Lung (tissue), 12 donors: Measurements from ENCODE around the gene CCND1. TPM values are rescaled to one million over a fixed set of nuclear protein-coding genes. Genes with fewer than 3 reads are reported as not detected.
A peak's percentile ranks its signal among the peaks of the same experiment; 100 is the strongest.

Experiments used
- ATAC-seq: fragments of 200-7000 bp; cut with Tn5 transposase; one replicate; pipeline ENCODE4 v1.9.1; 2020; ENCODE audit warnings: moderate number of reproducible peaks; ENCODE audit not compliant: insufficient read depth, low FRiP score
- DNase-seq, 3 donors: peaks; one replicate each; pipeline ENCODE4 v3.0.0-alpha.2; 2013 to 2017
- H3K27ac ChIP-seq, 2 donors: one replicate each; pipeline ENCODE4 v1.5.1; 2013; ENCODE audit warnings: mild to moderate bottlenecking in 2 of 2, moderate library complexity in 2 of 2, control low read depth in 1 of 2, inconsistent platforms in 1 of 2, low read depth in 1 of 2, low read length in 1 of 2
- H3K27me3 ChIP-seq, 3 donors: one replicate each; pipeline ENCODE4 v1.5.1; 2013; ENCODE audit warnings: low read length in 2 of 3; ENCODE audit not compliant: control insufficient read depth in 3 of 3, insufficient read depth in 3 of 3
- H3K36me3 ChIP-seq, 4 donors: one replicate each; pipeline ENCODE4 v1.5.1; 2013; ENCODE audit warnings: low read length in 4 of 4, mild to moderate bottlenecking in 1 of 4, moderate library complexity in 1 of 4; ENCODE audit not compliant: control insufficient read depth in 4 of 4, insufficient read depth in 4 of 4
- H3K4me1 ChIP-seq, 5 donors: one replicate each; pipeline ENCODE4 v1.5.1; 2013; ENCODE audit warnings: low read length in 5 of 5, mild to moderate bottlenecking in 2 of 5, moderate library complexity in 1 of 5; ENCODE audit not compliant: control insufficient read depth in 5 of 5, insufficient read depth in 5 of 5
- H3K4me3 ChIP-seq: one replicate; pipeline ENCODE4 v1.5.1; 2013; ENCODE audit warnings: mild to moderate bottlenecking, control low read depth, moderate library complexity
- H3K9ac ChIP-seq, 2 donors: one replicate each; pipeline ENCODE4 v1.5.1; 2013; ENCODE audit warnings: low read length in 2 of 2, control low read depth in 1 of 2; ENCODE audit not compliant: insufficient read depth in 1 of 2
- H3K9me3 ChIP-seq, 4 donors: one replicate each; pipeline ENCODE4 v1.5.1; 2013; ENCODE audit warnings: low read length in 3 of 4, mild to moderate bottlenecking in 1 of 4, moderate library complexity in 1 of 4; ENCODE audit not compliant: control insufficient read depth in 4 of 4, insufficient read depth in 3 of 4
- WGBS, 2 donors: extraction: QIAGEN DNeasy Blood & Tissue Kit; methylation state at CpG; one replicate each; pipeline ENCODE4 v1.1.7; 2013; 5-methylcytosine and 5-hydroxymethylcytosine counted together
- polyA plus RNA-seq, 2 donors: library from polyadenylated mRNA; stranded (reverse); fragments of 200-250 nt; gene quantifications; one replicate each; pipeline ENCODE4 v1.2.1, GENCODE V29; 2013
- total RNA-seq, 2 donors: library from RNA; depleted of rRNA in 1 of 2; stranded (reverse); fragments of >200 nt in 1 of 2; gene quantifications; one replicate each; pipeline ENCODE4 v1.2.1, GENCODE V29; 2014 to 2021
- TF ChIP-seq, protein P1 (sequence below): IDR thresholded peaks from 2 replicates; pipeline ENCODE4 v1.5.1; 2012; ENCODE audit warnings: mild to moderate bottlenecking; ENCODE audit errors: control extremely low read depth, extremely low read depth
- donor health status: control.
- donor health status: control.
- donor health status: Bipolar disorder and iron deficiency.
- donor health status: healthy.
- donor health status: DM: yes; HTN: yes; CAD: no.

CCND1 gene
- total and polyA plus RNA-seq, 4 donors, result 32.1 to 190 (median 84.3) TPM

DNA sequence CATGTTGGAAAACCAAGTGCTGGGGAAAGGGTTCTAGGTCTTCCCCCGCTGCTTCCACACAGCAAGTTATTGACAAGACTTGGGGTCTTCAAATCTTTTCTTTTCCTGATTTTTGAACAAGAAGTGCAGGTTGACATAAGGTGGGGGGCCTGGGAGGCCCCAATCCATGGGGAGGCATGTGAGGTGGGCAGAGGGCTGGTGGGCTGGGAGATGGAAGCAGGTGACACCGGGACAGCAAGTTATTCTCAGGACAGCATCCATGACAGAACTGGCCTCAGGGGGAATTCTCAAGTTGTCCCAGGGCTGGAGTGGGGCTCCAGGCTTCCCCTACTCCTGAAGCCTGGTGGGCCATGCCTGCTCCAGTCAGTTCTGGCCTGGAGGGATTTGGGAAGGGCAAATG, 57.4 kb downstream of the CCND1 start:
- H3K4me3 ChIP-seq, result no peak overlapping the region
- H3K27me3 ChIP-seq, result peaks cover under 1 to 22% (median 19%) of the 10 kb centered on the region in 3 donors
- TF ChIP-seq, protein P1, sequence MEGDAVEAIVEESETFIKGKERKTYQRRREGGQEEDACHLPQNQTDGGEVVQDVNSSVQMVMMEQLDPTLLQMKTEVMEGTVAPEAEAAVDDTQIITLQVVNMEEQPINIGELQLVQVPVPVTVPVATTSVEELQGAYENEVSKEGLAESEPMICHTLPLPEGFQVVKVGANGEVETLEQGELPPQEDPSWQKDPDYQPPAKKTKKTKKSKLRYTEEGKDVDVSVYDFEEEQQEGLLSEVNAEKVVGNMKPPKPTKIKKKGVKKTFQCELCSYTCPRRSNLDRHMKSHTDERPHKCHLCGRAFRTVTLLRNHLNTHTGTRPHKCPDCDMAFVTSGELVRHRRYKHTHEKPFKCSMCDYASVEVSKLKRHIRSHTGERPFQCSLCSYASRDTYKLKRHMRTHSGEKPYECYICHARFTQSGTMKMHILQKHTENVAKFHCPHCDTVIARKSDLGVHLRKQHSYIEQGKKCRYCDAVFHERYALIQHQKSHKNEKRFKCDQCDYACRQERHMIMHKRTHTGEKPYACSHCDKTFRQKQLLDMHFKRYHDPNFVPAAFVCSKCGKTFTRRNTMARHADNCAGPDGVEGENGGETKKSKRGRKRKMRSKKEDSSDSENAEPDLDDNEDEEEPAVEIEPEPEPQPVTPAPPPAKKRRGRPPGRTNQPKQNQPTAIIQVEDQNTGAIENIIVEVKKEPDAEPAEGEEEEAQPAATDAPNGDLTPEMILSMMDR, result no peak
- H3K27ac ChIP-seq, result no peak overlapping the region
- H3K9me3 ChIP-seq, result no peaks in the 10 kb centered on the region
- ATAC-seq (no peak), DNase-seq (no peak)
- H3K4me1 ChIP-seq, result peaks cover 2 to 19% (median 4%) of the 10 kb centered on the region in 5 donors
- H3K9ac ChIP-seq, result no peak overlapping the region
- H3K36me3 ChIP-seq, result no peaks in the 10 kb centered on the region
- 85 to 90% methylated on average over 2 of the region's 2 CpGs for WGBS, 2 donors

- Histone ChIP-seq H3K27me3 (peaks cover 9 to 23% (median 20%) of the 10 kb centered on the region in 3 donors), H3K9me3 (no peaks in the 10 kb centered on the region), H3K9ac (peak overlapping the region in 1 of 2 donors; percentile 13), H3K4me3 (no peak overlapping the region), H3K4me1 (peaks cover 4 to 19% (median 7%) of the 10 kb centered on the region in 5 donors), H3K36me3 (no peaks in the 10 kb centered on the region), H3K27ac (no peak overlapping the region)
- DNase-seq (peak in 1 of 3 donors; percentile 17), ATAC-seq (no peak)
- TF ChIP-seq, protein P1, result no peak
- 73 to 83% methylated on average over 13 of the region's 13 CpGs for WGBS, 2 donors
Observed at GRCh38 chr11:69699213-69699612, 58.3 kb downstream of the CCND1 start.

DNA sequence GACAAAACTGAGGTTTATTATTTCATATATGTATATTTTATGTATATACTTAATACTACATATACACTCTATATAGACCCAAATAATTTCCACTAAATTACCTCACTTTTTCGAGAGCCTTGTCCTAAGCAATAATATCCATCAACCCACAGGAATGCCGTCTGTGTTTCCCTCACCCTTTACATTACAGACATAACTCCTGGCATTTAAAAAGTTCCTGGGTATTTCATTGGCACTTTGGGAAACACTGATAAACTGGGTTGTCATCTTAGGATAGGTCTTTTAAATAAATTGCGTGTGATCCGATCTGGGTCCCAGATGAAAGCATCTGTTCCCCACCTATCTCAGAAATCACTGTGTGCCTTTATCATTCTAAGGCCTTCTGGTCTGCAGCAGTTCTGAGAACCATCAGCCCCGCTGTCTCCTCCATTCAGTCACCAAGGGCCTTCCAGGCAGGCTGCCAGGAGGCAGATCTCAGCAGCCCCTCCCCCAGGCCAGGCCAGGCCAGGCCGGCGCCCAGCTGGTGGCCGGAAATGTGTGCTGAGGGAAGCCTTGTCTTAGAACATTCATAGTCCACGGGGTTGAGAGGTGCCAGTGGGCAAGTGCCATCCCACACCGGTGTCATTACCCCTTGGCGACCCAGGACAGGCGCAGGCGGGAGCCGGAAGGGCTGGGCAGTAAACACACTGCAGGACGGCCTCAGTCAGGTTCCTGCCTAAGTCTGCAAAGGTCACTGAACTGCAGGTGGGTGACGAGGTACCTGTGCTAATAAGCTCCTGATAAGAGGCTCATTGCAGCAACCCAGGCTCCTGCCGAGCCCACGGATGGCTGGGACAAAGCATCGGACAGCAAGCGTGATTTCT, 59.6 kb downstream of the CCND1 start:
- peaks cover 21 to 30% (median 27%) of the 10 kb centered on the region in 3 donors for H3K27me3 ChIP-seq
- DNase-seq, result peak; percentile 92 to 95 (median 93)
- no peak overlapping the region for H3K9ac ChIP-seq
- no peaks in the 10 kb centered on the region for H3K9me3 ChIP-seq
- H3K4me1 ChIP-seq, result peaks cover 0 to 19% (median 9%) of the 10 kb centered on the region in 5 donors
- TF ChIP-seq, protein P1, result no peak
- no peak for ATAC-seq
- no peaks in the 10 kb centered on the region for H3K36me3 ChIP-seq
- H3K27ac ChIP-seq, result no peak overlapping the region
- H3K4me3 ChIP-seq, result no peak overlapping the region
- WGBS, 2 donors, result 23% methylated on average over 20 of the region's 20 CpGs
